ENCODE results near the gene MTCL3.

MTCL3 gene

GRCh38 chr6:127518710-127519468 is at the start of gene MTCL3:
TSS of gene MTCL3 (minus strand) at chr6:127519335.
- DNase-seq: peak; percentile 68 to 74

- DNase-seq: no peak
Observed at GRCh38 chr6:127567476-127567875, 48.3 kb upstream of the MTCL3 start.

- no peak for DNase-seq
Observed at GRCh38 chr6:127566651-127567050, 47.5 kb upstream of the MTCL3 start.

GRCh38 chr6:127566119-127566518 is 47.0 kb upstream of the MTCL3 start:
- DNase-seq: no peak

- DNase-seq: no peak
Observed at GRCh38 chr6:127564761-127565160, 45.6 kb upstream of the MTCL3 start.

- no peak for DNase-seq
Observed at GRCh38 chr6:127561660-127562059, 42.5 kb upstream of the MTCL3 start.

DNA sequence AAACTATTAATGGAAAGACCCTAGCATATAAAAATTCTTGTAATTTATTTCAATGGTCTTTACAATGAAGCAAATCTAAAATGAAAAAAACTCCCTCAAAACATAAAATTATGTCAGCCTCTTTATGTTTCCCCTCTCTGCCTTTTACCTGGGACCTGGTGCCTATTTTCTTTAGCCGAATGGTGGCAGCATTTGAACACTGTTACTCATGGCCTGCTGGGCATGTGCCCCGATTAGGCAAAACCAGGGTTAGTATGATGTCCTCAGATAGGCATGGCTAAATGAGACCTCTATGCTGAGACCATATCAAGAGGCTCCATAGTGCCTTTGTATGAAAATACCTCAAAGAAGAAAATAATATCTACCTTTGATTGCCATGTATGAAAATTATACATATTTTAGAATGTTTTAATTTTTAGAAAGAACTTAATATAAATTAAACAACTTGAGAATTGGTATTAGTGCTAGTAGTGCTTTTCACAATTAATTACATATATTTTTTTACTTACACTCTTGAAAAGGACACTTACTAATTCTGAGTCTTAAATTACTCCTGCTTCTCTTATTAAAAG is 35.4 kb upstream of the MTCL3 start:
- DNase-seq: peak; percentile 8 to 21

DNA sequence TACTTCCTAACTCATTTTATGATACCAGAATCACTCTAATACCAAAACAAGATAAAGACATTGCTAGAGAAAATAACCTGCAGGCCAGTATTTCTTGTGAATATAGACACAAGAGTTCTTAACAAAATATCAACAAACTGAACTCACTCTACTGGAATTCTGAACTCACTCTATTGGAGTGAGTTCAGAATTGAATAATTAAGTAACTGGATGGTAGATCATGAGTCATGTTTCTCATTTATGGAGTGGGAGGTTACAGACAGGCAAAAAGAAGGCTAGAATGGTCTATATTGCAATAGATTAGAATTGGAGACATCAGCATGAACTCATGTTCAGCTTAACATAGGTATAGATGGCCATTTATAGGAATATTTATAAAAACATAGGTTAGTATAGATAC is 31.3 kb upstream of the MTCL3 start:
- DNase-seq: no peak

DNA sequence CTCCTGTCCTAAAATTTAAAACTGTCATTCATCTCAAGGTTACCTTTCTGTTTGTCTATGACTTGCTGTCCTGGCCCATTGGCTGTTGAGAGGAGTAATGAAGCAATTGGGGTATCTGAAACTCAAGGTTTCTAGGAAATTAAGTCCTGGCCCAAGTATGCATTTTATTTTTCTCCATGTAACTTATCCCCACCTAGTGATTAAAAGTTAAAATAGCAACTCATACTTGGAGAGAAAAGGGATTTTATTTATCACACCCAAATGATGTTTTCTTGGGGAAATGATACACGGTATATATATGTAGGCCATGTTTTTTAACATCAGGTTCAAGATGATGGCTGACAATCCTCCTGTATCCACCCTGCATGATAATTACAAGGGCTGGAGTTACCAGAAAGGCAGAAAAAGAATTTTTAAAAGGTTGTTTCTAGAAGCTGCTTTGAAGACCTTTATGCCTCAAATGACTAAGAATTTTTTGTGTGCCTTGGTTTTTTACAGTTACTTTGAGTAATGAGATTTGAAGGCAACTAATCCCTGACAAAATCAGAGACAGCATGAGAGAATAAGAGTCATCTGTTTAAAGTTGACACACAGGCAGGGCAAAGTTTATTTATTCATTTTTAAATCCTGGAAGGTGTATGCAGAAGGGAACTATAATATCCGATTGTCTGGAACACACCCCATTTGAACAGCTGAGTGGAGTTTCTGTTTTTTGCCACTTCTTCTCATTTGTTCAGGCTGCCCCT is 28.9 kb upstream of the MTCL3 start:
- no peak for DNase-seq

DNA sequence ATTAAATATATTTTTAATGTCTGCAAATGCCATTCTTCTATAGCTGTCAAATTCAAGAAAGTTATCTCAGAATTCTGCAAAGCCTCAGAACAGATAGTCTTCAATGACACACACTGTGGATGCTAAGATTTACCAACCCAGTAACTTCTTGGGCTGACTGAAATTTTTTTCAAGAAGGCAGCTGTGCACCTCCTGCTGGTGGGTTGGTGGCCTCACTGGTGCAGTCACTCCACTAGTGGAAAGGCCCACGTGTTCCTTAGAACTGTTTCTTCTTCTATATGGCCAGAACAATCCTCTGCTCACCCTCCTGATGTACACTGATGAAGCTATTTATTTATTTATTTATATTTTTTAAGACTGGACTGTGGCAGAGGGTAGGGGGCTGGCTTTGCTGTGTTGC is 28.1 kb upstream of the MTCL3 start:
- DNase-seq: peak; percentile 30 to 32

DNA sequence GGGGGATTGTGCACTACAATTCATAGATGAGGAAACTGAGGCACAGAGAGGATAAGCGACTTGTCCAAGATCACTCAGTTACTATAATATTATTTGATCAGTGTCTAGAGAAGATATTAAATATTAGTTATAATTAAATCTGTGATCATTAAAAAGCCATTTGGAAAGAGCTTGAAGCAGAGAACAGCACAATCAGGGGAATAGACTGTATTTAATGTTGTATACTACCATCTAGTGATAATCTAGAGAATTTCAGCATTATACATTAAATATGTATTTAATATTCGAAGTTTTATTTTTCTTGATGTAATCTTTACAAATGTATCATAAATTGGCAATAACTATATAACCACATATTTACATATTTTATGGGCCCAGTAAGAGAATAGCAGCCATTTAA is 20.1 kb upstream of the MTCL3 start:
- DNase-seq: no peak

DNA sequence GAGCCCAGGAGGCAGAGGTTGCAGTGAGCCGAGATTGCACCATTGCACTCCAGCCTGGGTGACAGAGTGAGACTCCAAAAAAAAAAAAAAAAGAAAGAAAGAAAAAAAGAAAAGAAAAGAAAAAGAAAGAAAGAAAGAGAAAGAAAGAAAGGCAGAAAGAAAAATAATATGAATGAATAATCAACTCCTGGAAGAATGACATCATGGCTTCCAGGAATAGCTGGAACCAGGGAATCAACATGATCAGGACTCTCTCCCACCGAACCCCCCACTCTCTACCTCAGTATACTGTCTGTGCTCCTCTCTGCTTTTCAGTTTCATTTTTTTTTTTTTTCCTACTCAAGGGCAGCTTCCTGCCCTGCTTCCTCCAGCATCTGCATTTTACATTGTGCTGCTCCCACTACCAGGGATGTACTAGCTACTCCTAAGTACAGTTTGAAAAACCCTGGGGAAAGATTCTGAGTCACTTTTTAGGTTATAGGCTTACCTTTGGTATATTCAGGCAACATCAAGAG is 19.7 kb upstream of the MTCL3 start:
- no peak for DNase-seq

- DNase-seq: no peak
Observed at GRCh38 chr6:127533736-127534135, 14.6 kb upstream of the MTCL3 start.

- no peak for DNase-seq
Observed at GRCh38 chr6:127533011-127533410, 13.9 kb upstream of the MTCL3 start.

GRCh38 chr6:127522714-127523113 is 3.6 kb upstream of the MTCL3 start:
- no peak for DNase-seq

GRCh38 chr6:127520066-127520465 is 931 bp upstream of the MTCL3 start:
- no peak for DNase-seq

GRCh38 chr6:127519469-127519785 is 292 bp upstream of the MTCL3 start:
- no peak for DNase-seq

GRCh38 chr6:127518191-127518709 is 885 bp downstream of the MTCL3 start:
- peak in 1 of 2 experiments; percentile 15 for DNase-seq

GRCh38 chr6:127517693-127518092 is 1.4 kb downstream of the MTCL3 start:
- no peak for DNase-seq

- DNase-seq: peak; percentile 58 to 67
Observed at GRCh38 chr6:127516662-127517273, 2.4 kb downstream of the MTCL3 start.

GRCh38 chr6:127515794-127516661 is 3.1 kb downstream of the MTCL3 start:
- peak; percentile 65 to 69 for DNase-seq

- peak in 1 of 2 experiments; percentile 13 for DNase-seq
Observed at GRCh38 chr6:127515234-127515793, 3.8 kb downstream of the MTCL3 start.

Measured in activated CD4-positive, alpha-beta T cell treated with anti-CD3 and anti-CD28 coated beads, Interleukin-2, amount 50 U/mL, for 48 hours (primary cell).